H1 (cell line): ENCODE data around the gene SLC2A5. TPM values are rescaled to one million over a fixed set of nuclear protein-coding genes. Genes with fewer than 3 reads are reported as not detected.
"Not testable (repeated sequence)": the region's sequence is repeated elsewhere in the genome, so short reads cannot be mapped to it uniquely, and the experiment has no call there.

ENCODE experiments used
- CTCF ChIA-PET: fragments of 300-600 bp; sonication (Branson Sonifier 250); formaldehyde crosslinking; loops from one replicate; lab custom pipeline; 2021; ENCODE audit not compliant: partially characterized antibody; lab: Charles Lee
- POLR2A ChIA-PET: fragments of 300-600 bp; sonication (Branson Sonifier 250); formaldehyde crosslinking; loops from one replicate; lab custom pipeline; 2021; ENCODE audit warnings: inconsistent platforms; ENCODE audit not compliant: partially characterized antibody; lab: Charles Lee
- DNase-seq, 2 experiments: peaks; one replicate each; pipeline versions ENCODE4 v3.0.0 to v3.0.0-alpha.2; 2010 to 2022; ENCODE audit warnings: low spot score in 2 of 2, low read depth in 1 of 2, mixed read lengths in 1 of 2
- FAIRE-seq: peaks from 2 replicates; lab custom pipeline; 2011; peaks lifted over from hg19 to GRCh38; lab: Jason Lieb, UNC
- H2AFZ ChIP-seq: 2 replicates; pipeline ENCODE4 v1.8.1; 2012; ENCODE audit warnings: low read length, inconsistent platforms
- H2AK5ac ChIP-seq: 2 replicates; pipeline ENCODE4 v1.6.1; 2013; ENCODE audit warnings: low read depth, low read length
- H2BK120ac ChIP-seq: replicated peaks from 2 replicates; pipeline ENCODE3; 2013; ENCODE audit warnings: low read depth, low read length, inconsistent platforms
- H2BK12ac ChIP-seq: 2 replicates; pipeline ENCODE4 v1.6.1; 2013; ENCODE audit warnings: low read depth, low read length
- H2BK15ac ChIP-seq: 2 replicates; pipeline ENCODE4 v1.6.1; 2013; ENCODE audit warnings: low read length
- H2BK20ac ChIP-seq: 2 replicates; pipeline ENCODE4 v1.6.1; 2013; ENCODE audit warnings: low read length
- H2BK5ac ChIP-seq: 2 replicates; pipeline ENCODE4 v1.6.1; 2013; ENCODE audit warnings: low read depth, low read length
- H3K14ac ChIP-seq: 2 replicates; pipeline ENCODE4 v1.6.1; 2013; ENCODE audit warnings: inconsistent platforms; ENCODE audit not compliant: insufficient read length
- H3K18ac ChIP-seq: 2 replicates; pipeline ENCODE4 v1.6.1; 2013; ENCODE audit warnings: low read length; ENCODE audit errors: extremely low read depth
- H3K23ac ChIP-seq: 2 replicates; pipeline ENCODE4 v1.6.1; 2013; ENCODE audit warnings: inconsistent platforms; ENCODE audit not compliant: insufficient read length
- H3K23me2 ChIP-seq: 2 replicates; pipeline ENCODE4 v1.6.1; 2013; ENCODE audit warnings: low read depth, low read length
- H3K27ac ChIP-seq: 2 replicates; pipeline ENCODE4 v1.6.1; 2011; ENCODE audit warnings: low read depth, low read length, inconsistent platforms
- H3K27me3 ChIP-seq, 4 experiments: replicated peaks in 1 of 4; 1 replicate in 1 of 4; 2 replicates in 3 of 4; pipeline versions ENCODE4 v1.6.1 to v1.8.1; 2011 to 2013; ENCODE audit warnings: low read length in 3 of 4, mild to moderate bottlenecking in 3 of 4, inconsistent platforms in 2 of 4, mixed read lengths in 2 of 4, moderate library complexity in 1 of 4; ENCODE audit not compliant: control insufficient read depth in 3 of 4, insufficient read depth in 3 of 4; ENCODE audit errors: extremely low read depth in 1 of 4
- H3K36me3 ChIP-seq, 4 experiments: 2 replicates each; pipeline versions ENCODE4 v1.6.1 to v1.8.1; 2011 to 2013; ENCODE audit warnings: mild to moderate bottlenecking in 4 of 4, low read length in 3 of 4, moderate library complexity in 2 of 4, control low read depth in 1 of 4, inconsistent platforms in 1 of 4; ENCODE audit not compliant: insufficient read depth in 4 of 4, control insufficient read depth in 2 of 4
- H3K4ac ChIP-seq: replicated peaks from 2 replicates; pipeline ENCODE3; 2013; ENCODE audit warnings: low read length, low read depth, mixed read lengths, inconsistent platforms; ENCODE audit not compliant: insufficient read length
- H3K4me1 ChIP-seq, 4 experiments: replicated peaks in 1 of 4; 1 replicate in 1 of 4; 2 replicates in 3 of 4; pipeline versions ENCODE4 v1.6.1 to v1.8.1; 2011 to 2013; ENCODE audit warnings: low read length in 3 of 4, inconsistent platforms in 2 of 4, mixed read lengths in 1 of 4; ENCODE audit not compliant: insufficient read depth in 4 of 4, control insufficient read depth in 3 of 4
- H3K4me2 ChIP-seq, 2 experiments: 2 replicates each; pipeline versions ENCODE4 v1.6.1 to v1.8.1; 2011 to 2013; ENCODE audit warnings: low read depth in 2 of 2, low read length in 2 of 2, control low read depth in 1 of 2, inconsistent platforms in 1 of 2, mild to moderate bottlenecking in 1 of 2; ENCODE audit not compliant: insufficient read depth in 1 of 2
- H3K4me3 ChIP-seq, 4 experiments: fragments of 200-600, 300-600 bp in 1 of 4; sonication (generic), shearing (Covaris generic), sonication (Bioruptor Twin) in 1 of 4; 2 replicates each; pipeline versions ENCODE4 v1.5.1 to v1.8.1; 2011 to 2016; ENCODE audit warnings: low read length in 4 of 4, low read depth in 3 of 4, control low read depth in 2 of 4, inconsistent platforms in 2 of 4, mild to moderate bottlenecking in 2 of 4, mixed read lengths in 1 of 4, moderate library complexity in 1 of 4; ENCODE audit not compliant: insufficient read depth in 2 of 4; ENCODE audit errors: extremely low read depth in 1 of 4
- H3K56ac ChIP-seq: replicated peaks from 2 replicates; pipeline ENCODE3; 2013; ENCODE audit warnings: low read depth, mild to moderate bottlenecking, mixed read lengths, low read length, inconsistent platforms; ENCODE audit not compliant: insufficient read length
- H3K79me1 ChIP-seq: 2 replicates; pipeline ENCODE4 v1.6.1; 2013; ENCODE audit warnings: low read depth, low read length, control low read depth
- H3K79me2 ChIP-seq, 2 experiments: 2 replicates each; pipeline versions ENCODE4 v1.6.1 to v1.8.1; 2012 to 2013; ENCODE audit warnings: low read length in 2 of 2, mild to moderate bottlenecking in 2 of 2, inconsistent platforms in 1 of 2; ENCODE audit not compliant: insufficient read depth in 2 of 2, control insufficient read depth in 1 of 2
- H3K9ac ChIP-seq, 4 experiments: replicated peaks in 1 of 4; 1 replicate in 1 of 4; 2 replicates in 3 of 4; pipeline versions ENCODE4 v1.6.1 to v1.8.1; 2011 to 2013; ENCODE audit warnings: low read depth in 3 of 4, low read length in 3 of 4, control low read depth in 2 of 4, mild to moderate bottlenecking in 2 of 4, moderate library complexity in 2 of 4, inconsistent platforms in 1 of 4; ENCODE audit errors: extremely low read depth in 1 of 4
- H3K9me3 ChIP-seq, 2 experiments: 2 replicates each; pipeline versions ENCODE4 v1.6.1 to v1.8.1; 2012 to 2013; ENCODE audit warnings: mild to moderate bottlenecking in 2 of 2, moderate library complexity in 2 of 2, control low read depth in 1 of 2, inconsistent platforms in 1 of 2, low read depth in 1 of 2, low read length in 1 of 2, mixed read lengths in 1 of 2; ENCODE audit not compliant: insufficient read depth in 2 of 2
- H4K20me1 ChIP-seq, 2 experiments: replicated peaks in 1 of 2; 2 replicates each; pipeline versions ENCODE3 to v1.8.1; 2011 to 2013; ENCODE audit warnings: inconsistent platforms in 2 of 2, low read length in 2 of 2, mild to moderate bottlenecking in 1 of 2; ENCODE audit not compliant: insufficient read depth in 2 of 2, control insufficient read depth in 1 of 2
- H4K5ac ChIP-seq: 2 replicates; pipeline ENCODE4 v1.6.1; 2013; ENCODE audit warnings: low read length, low read depth, mixed read lengths, inconsistent platforms; ENCODE audit not compliant: insufficient read length
- H4K8ac ChIP-seq: 2 replicates; pipeline ENCODE4 v1.8.0; 2013; ENCODE audit warnings: mild to moderate bottlenecking, moderate library complexity, low read length, inconsistent platforms; ENCODE audit not compliant: insufficient read depth; ENCODE audit errors: extremely low read depth
- H4K91ac ChIP-seq: replicated peaks from 2 replicates; pipeline ENCODE3; 2013; ENCODE audit warnings: low read length, mixed read lengths, inconsistent platforms; ENCODE audit not compliant: insufficient read length
- whole genome bisulfite sequencing, 2 experiments: shearing (Covaris generic) in 1 of 2; methylation state at CpG; one replicate each; pipeline versions ENCODE4 v1.1.6 to v1.1.7; 2013 to 2015; ENCODE audit warnings: low lambda C conversion rate in 2 of 2, mixed read lengths in 2 of 2, inconsistent platforms in 1 of 2, low coverage in 1 of 2, missing lambda C conversion rate in 1 of 2; ENCODE audit not compliant: insufficient replicate concordance in 2 of 2, insufficient coverage in 1 of 2, insufficient read length in 1 of 2; ENCODE audit errors: extremely low coverage in 1 of 2, missing lambda C conversion rate in 1 of 2; 5-methylcytosine and 5-hydroxymethylcytosine counted together
- polyA plus RNA-seq, 7 experiments: library from polyadenylated mRNA; depleted of rRNA in 3 of 7; stranded (reverse) in 5 of 7; unstranded in 2 of 7; fragments of >200 nt in 5 of 7; fragments of 200-250 nt in 2 of 7; gene quantifications; 1 replicate in 5 of 7; 2 replicates in 1 of 7; 4 replicates in 1 of 7; pipeline versions ENCODE4 v1.2.1 to v1.2.3, GENCODE V29; 2011 to 2013; ENCODE audit warnings: missing spikeins in 2 of 7, mixed read lengths in 2 of 7
- total RNA-seq: library from RNA; stranded (reverse); fragmentation: NEBNext Ultra II Directional; extraction: Animal tissue kit (Norgen Biotek cat#: 25700); gene quantifications from 2 replicates; pipeline ENCODE4 v1.2.1, GENCODE V29; 2021

The SLC2A5 gene
- total and polyA plus RNA-seq, 2 of the 8 experiments (the other 6 are each of a cell fraction or from before 2014, with no cell fraction given): 0.12 TPM; not detected in 1

GRCh38 chr1:8993962-8994675 lies 75.3 kb downstream of the SLC2A5 start:
- H3K23me2 ChIP-seq, H3K79me2 ChIP-seq, H2AFZ ChIP-seq, H3K79me1 ChIP-seq, H3K18ac ChIP-seq, H2AK5ac ChIP-seq, H3K9me3 ChIP-seq, H4K8ac ChIP-seq, H3K4me3 ChIP-seq, H4K20me1 ChIP-seq, POLR2A ChIA-PET, H2BK12ac ChIP-seq, H2BK5ac ChIP-seq, H3K4me1 ChIP-seq, H3K36me3 ChIP-seq, H2BK120ac ChIP-seq, H3K14ac ChIP-seq, H3K27ac ChIP-seq, H3K4ac ChIP-seq, H3K9ac ChIP-seq, H4K91ac ChIP-seq, H3K56ac ChIP-seq, FAIRE-seq, H2BK15ac ChIP-seq, H4K5ac ChIP-seq, H3K27me3 ChIP-seq, H2BK20ac ChIP-seq, H3K23ac ChIP-seq, H3K4me2 ChIP-seq, DNase-seq: not testable (repeated sequence)
- CTCF ChIA-PET: interaction anchor here (1.5 to 3.1 kb wide), 3 partner anchors 9 to 76 kb away, joined by 6 to 13 read pairs (median 9); no protein-coding TSS in a partner anchor
- 93% methylated on average over 11 of the region's 13 CpGs; no CpG with 5 or more reads in 1 of the 2 experiments for WGBS, 2 experiments
